ENCODE data around the gene CCM2. TPM values are rescaled to one million over a fixed set of nuclear protein-coding genes. Genes with fewer than 3 reads are reported as not detected.

CCM2 gene
- total and polyA plus RNA-seq, 2 of the 8 experiments (the other 6 are each of a cell fraction or from before 2014, with no cell fraction given): 31.6 to 41.2 TPM

DNA sequence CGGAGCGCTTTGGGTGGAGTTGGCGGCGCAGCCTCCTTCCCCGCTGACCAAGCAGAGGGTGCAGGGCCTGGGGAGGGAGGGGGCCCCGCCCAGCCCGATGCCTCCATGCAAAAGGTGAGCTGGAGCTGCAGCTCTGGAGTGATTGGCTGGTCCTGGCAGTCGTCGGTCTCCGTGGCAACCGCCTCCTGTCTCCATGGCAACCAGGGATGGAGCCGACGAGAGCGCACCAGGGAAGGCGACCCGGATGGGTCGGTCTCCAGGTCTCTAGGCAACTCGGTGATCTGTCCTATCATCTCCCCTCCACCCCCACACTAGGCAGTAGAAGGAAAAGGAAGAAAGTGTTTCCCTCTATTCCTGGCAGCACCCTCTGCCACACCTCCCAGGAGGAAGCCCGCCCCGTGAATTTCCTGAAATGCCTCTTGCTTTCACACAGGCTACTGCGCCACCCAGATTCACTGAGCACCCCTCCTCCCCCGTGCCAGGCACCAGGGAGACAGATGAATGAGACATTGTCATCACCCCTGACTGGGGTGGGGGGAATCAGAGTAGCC is 89.4 kb downstream of the CCM2 start:
- Histone ChIP-seq H4K5ac (ENCODE audit: insufficient read length, low read depth, low read length) (no peak overlapping the region), H3K23ac (ENCODE audit: insufficient read length) (no peak overlapping the region), H2AFZ (ENCODE audit: low read length) (peak overlapping the region; percentile 26; the same call in 1 of the 2 replicates), H3K56ac (replicated peaks; ENCODE audit: insufficient read length, low read depth, low read length) (no peak overlapping the region), H3K4me1 (replicated peaks in 1 of 4; ENCODE audit: control insufficient read depth in 3 of 4, insufficient read depth in 4 of 4, low read length in 3 of 4) (peaks cover 2 to 11% (median 6%) of the 10 kb centered on the region in 4 experiments; a peak in 5 of 7 replicates), H3K27me3 (replicated peaks in 1 of 4; ENCODE audit: control insufficient read depth in 3 of 4, extremely low read depth in 1 of 4, insufficient read depth in 3 of 4, low read length in 3 of 4) (peaks cover 0 to 15% (median 10%) of the 10 kb centered on the region in 4 experiments; a peak in 5 of 7 replicates), H2BK15ac (ENCODE audit: low read length) (no peak overlapping the region), H2AK5ac (ENCODE audit: low read depth, low read length) (no peak overlapping the region), H4K20me1 (replicated peaks in 1 of 2; ENCODE audit: control insufficient read depth in 1 of 2, insufficient read depth in 2 of 2, low read length in 2 of 2) (peaks cover 0 to 3% of the 10 kb centered on the region in 2 experiments), H3K79me2 (ENCODE audit: control insufficient read depth in 1 of 2, insufficient read depth in 2 of 2, low read length in 2 of 2) (no peaks in the 10 kb centered on the region), H3K9me3 (ENCODE audit: insufficient read depth in 2 of 2, low read depth in 1 of 2, low read length in 1 of 2) (no peaks in the 10 kb centered on the region), H4K8ac (ENCODE audit: extremely low read depth, insufficient read depth, low read length) (peak overlapping the region; percentile 29; the same call in 1 of the 2 replicates), H3K4me3 (ENCODE audit: extremely low read depth in 1 of 4, insufficient read depth in 2 of 4, low read depth in 3 of 4, low read length in 4 of 4) (peak overlapping the region; percentile 53 to 75 (median 57)), H3K36me3 (ENCODE audit: control insufficient read depth in 2 of 4, insufficient read depth in 4 of 4, low read length in 3 of 4) (no peaks in the 10 kb centered on the region), H2BK120ac (replicated peaks; ENCODE audit: low read depth, low read length) (no peak overlapping the region), H2BK5ac (ENCODE audit: low read depth, low read length) (no peak overlapping the region), H4K91ac (replicated peaks; ENCODE audit: insufficient read length, low read length) (no peak overlapping the region), H3K79me1 (ENCODE audit: low read depth, low read length) (no peaks in the 10 kb centered on the region), H2BK20ac (ENCODE audit: low read length) (no peak overlapping the region), H3K23me2 (ENCODE audit: low read depth, low read length) (peaks cover 2% of the 10 kb centered on the region; the same call in 1 of the 2 replicates), H3K27ac (ENCODE audit: low read depth, low read length) (no peak overlapping the region), H3K18ac (ENCODE audit: extremely low read depth, low read length) (no peak overlapping the region), H2BK12ac (ENCODE audit: low read depth, low read length) (no peak overlapping the region), H3K4ac (replicated peaks; ENCODE audit: insufficient read length, low read depth, low read length) (no peak overlapping the region), H3K4me2 (ENCODE audit: insufficient read depth in 1 of 2, low read depth in 2 of 2, low read length in 2 of 2) (peak overlapping the region; percentile 59 to 88), H3K14ac (ENCODE audit: insufficient read length) (no peak overlapping the region), H3K9ac (replicated peaks in 1 of 4; ENCODE audit: extremely low read depth in 1 of 4, low read depth in 3 of 4, low read length in 3 of 4) (no peak overlapping the region)
- POLR2A ChIA-PET (ENCODE audit: partially characterized antibody): interaction anchor here (1.0 to 3.0 kb wide), 6 partner anchors 8 to 90 kb away, joined by 3 to 11 read pairs (median 6); partner anchors contain the start of genes CCM2 and TBRG4
- TF ChIP-seq KDM1A (IDR thresholded peaks at IDR 0.05; ENCODE audit: borderline replicate concordance, low read length) (peak; percentile 95), HDAC6 (IDR thresholded peaks at IDR 0.05; ENCODE audit: low read depth, low read length) (no peak)
- DNase-seq (ENCODE audit: low read depth in 1 of 2, low spot score in 2 of 2) (peak; percentile 73 to 97), FAIRE-seq (no peak)
- CTCF ChIA-PET (ENCODE audit: partially characterized antibody): interaction anchor here (1.2 to 1.7 kb wide), 2 partner anchors 46 to 116 kb away, joined by 3 to 7 read pairs; no protein-coding TSS in a partner anchor
- 21% methylated on average over 21 of the region's 22 CpGs; no CpG with 5 or more reads in 1 of the 2 experiments for WGBS, 2 experiments (ENCODE audit: extremely low coverage in 1 of 2, insufficient coverage in 1 of 2, insufficient read length in 1 of 2, insufficient replicate concordance in 2 of 2, low coverage in 1 of 2, low lambda C conversion rate in 2 of 2, missing lambda C conversion rate in 1 of 2)

Measured in H1 (cell line).